GM21367 (cell line): ENCODE measurements around the gene MAPK12.

Experiments used
- ATAC-seq: cut with Tn5 transposase; IDR thresholded peaks from one replicate; pipeline ENCODE4 v1.9.1; 2021; ENCODE audit not compliant: unreplicated experiment

Gene MAPK12

DNA sequence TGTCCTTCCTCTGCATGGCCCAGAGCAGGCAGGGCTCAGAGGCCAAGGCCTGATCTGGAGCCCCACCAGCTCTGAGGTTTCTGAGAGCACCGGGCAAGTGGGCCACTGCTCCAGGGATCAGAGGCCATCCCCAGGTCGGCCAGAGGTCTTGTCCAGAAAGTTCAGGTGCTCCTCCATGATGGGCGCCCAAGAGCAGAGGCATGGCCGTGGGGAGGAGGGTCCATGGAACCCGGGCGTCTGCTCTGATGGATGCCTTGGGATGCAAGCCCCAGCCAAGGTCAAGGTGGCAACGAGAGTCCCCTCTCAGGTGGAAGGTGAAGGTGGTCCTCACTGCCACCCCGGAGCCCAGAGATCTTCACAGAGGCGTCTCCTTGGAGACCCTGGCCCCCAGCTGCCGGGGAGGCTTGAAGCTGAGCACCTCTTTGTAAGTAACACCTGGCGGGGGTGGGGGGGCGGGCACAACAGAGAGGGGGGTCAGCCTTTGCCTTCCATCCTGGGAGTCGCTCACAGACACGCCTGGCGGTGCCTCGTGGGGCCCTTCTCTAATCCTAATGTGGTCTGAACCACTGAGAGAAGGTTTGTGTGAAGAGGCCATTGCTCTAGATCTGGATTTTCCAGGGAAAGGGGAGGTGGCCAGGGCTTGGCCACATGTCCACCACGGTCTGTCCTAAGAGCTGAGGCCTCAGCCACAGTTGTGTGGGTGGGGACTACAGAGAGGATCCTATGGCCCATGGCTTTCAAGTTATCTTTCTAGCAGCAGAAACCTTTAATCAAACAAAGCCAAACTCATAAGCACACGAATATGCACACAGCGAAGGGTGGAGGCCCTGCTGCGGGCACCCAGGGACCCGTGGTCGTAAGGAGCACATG is 8.2 kb downstream of the MAPK12 start:
- no peak for ATAC-seq

DNA sequence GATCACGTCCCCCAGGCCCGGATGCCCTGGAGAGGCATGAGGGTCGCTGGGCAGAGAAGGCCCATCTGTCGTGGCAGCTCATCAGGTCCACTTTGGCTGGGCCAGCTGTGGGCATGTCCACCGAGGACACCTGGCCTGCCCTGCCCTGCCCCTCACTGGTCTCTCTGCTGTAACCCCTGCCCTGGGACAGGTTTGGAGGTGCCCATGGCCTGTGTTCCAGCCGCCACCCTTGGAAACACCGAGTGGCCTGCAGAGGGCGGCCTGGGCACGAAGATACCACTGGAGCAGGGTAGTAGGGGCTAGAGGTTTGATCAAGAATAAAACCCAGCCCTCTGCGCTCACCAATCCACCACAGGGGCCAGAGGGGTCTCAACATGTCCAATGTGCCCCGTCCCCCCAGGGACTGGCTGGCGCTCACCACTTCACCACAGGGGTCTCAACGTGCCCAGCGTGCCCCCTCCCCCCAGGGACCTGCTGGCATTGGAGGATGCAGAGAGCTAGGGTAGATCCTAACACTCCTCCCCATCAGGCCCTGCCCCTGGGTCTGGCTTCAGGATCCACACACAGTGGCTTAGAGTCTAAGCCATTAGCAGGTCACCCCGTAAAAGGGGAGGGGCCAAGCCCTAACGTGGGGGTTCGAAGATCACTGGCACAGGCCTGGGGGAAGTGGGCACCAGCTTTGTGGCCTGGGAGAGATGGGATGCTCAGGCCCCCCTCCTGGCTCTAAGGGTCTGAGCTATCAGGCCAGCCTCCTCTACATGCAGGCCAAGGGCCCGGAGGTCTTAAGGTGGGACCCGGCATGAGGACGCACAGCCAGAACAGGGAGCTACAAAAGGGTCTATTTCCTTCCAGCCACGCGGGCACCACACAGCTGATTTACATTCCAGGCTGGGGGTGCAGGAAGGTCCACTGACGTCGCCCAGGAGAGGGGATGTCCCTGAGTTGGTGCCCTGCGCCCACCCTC is 9.1 kb downstream of the MAPK12 start:
- no peak for ATAC-seq

DNA sequence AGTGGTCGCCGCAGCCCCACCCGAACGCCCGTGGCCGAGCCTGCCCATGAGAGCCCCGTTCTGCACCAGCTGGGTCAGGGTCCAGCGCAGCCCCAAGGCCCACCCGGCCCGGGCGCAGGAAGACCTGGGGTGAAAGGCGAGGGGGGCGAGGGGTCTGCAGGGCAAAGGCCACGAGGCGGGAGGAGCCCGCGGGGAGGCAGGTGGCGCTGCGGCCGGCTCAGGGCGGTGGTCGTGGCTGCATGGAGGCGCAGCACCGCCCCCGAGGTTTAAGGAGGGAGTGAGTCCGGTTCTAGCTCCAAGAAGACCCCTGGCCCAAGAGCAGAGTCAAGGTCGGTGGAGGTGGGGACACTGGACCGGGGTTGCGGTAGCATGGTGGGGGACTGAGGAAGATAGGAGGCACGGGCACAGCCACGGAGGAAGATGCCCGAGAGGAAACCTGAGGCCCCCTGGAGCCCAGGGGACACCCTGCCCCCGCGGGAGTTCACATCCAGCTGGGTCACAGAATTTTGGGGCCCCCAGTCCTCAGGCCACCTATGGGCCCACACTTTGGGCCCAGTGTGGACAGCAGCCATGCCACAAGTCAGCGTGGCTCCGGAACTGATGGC is 9.9 kb downstream of the MAPK12 start:
- ATAC-seq: no peak

DNA sequence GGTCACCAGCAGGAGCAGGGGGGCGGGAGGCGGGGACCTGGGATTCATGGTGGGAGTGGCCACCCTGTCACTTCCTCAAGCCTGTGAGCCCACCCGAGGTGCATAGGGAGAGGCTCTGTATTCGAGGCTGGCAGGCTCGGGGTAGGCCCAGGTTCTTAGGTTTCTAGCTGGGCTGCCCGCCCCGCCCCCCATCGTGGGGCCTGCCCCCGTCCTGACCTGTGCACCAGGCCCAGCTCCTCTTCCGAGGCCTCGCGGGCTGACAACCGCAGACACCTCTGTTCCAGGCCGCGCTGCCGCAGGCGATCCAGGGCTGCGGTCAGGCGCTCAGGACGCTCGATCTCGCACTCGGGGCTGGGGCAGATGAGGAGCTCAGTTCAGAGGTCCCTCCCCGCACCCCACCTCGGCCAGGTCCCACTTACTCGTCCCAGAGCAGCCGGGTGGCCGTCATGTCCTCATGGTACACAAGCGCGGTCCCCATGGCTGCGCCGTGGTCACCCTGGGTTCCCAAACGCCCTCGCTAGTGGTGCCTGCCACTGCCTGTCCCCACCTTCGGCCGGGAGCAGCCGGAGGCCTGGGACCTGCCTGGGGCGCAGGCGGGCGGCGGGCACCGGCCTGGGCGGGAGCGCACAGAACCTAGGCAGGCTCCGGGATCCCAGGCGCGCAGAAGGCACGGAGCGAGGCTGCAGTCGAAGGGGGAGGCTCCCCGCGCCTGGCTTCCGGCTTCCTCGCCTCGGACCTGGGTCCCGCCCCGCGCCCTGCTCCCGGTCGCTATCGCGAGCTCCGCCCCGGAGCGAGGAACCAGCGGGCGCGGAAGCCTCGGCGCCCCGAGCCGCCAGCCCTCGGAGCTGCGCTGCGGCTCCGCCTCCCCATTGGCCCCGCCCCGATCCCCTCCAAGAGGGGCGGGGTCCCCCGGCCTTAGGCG is 10.7 kb downstream of the MAPK12 start, which contains the start of gene HDAC10:
HDAC10 (minus strand) TSS at position 711 of the 922 bp plus-strand sequence; CDS start at position 478, 233 bp downstream.
- no peak for ATAC-seq

DNA sequence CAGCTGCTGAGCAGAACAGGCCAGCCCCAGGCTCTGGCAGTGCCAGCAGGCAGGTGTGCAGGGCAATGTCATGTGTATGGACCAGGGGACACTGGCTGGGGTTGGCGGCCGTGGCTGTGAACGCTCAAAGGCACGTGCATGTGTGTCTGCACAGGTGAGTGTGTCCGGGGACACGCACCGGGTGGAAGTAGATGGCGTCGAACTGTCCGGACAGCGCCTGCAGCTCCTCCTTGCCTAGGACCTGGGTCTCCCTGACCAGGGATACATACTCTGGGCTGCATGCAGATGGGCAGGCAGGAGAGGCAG is 11.3 kb downstream of the MAPK12 start:
- no peak for ATAC-seq

DNA sequence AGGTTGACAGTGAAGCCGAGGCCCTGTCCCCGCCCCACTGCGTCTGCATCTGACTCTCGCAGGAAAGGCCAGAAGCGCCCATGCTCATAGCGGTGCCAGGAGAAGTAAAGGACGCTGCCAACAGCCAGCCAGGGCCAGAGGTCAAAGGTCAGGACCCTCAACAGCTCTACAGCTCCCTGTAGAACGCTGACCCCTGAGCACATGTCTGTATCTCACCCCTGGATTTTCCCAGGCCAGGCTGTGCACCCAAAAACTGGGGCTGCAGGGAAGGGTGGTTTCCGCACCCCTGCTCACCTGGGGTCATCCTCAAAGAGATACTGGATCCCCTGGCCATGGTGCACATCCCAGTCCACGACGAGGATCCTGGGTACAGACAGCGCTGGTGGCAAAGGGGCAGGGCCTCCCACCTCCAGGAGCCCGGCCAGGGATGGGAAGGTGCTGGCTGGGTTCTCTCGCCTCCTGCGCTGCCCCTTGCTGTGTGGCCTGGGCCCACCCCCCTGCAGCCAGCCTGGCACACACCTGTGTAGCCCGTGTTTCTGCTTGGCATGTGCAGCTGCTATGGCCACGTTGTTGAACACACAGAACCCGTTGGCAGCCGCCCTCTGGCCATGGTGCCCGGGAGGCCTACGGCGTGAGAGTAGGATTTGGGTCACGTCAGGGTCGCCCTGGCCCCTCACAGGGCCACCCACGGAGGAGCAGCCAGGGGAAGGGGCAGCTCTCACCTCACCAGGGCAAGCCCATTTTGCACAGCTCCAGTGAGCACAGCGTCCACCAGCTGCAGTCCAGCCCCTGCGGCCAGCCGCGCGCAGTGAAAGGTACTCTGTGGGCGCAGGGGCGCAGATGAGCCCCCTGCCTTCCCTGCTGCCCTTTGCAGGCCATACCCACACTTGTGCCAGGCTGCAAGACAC is 11.9 kb downstream of the MAPK12 start:
- no peak for ATAC-seq

DNA sequence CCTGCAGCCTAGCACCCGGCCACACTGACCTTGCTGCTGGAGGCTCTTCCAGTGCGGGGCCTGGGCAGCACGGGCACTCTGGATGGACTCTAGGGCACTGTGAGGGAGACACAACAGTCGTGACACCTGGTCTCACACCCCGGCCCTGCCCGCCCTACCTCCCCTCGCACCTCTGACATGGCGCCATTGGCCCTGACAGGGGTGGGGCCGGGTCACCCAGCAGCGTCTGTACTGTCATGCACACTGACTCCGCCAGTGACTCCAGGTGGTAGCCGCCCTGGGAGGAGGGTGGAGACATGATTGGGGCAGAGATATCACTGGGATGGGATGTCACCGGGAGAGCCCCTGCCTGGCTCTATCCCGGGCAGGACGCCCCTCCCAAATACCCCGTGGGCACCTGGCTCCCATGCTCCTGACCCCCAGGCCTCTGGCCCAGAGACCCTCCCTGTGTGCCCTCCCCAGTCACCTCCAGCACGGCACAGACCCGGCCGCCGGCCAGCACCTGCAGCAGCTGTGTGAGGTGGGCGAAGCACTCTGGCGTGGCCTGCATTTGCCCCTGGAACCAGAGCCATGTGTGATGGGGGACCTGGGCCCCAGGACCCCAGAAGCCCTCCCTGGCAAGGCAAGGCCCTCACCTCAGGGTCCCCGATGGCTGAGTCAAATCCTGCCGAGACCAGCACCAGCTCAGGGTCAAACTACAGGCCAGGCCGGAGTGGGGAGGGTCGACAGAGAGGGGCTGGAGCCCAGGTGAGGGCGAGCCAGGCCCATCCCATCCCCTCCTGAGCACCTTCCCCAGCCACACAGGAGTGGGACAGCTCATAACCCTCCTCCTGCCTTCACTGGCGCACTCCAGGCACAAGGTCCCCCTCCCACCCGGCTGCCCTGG is 13.0 kb downstream of the MAPK12 start:
- ATAC-seq: no peak

DNA sequence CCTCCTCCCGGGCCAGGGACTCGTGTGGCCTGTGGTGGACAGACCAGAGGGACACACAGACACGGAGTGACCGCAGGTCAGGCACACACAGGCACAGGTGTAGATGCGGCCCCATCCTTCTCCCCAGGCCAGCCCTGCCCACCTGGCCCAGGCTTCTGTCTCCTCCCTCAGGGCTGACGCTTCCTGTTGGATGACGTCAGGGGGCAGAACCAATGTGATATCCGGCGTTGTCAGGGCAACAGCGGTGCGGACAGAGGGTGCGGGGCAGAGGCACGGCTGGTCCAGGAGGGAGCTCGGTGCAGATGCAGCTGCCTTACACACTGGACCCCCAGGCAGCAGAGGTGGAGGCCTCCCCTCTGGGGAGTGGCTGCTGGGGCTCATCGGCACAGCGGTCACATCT is 13.7 kb downstream of the MAPK12 start:
- ATAC-seq: no peak

DNA sequence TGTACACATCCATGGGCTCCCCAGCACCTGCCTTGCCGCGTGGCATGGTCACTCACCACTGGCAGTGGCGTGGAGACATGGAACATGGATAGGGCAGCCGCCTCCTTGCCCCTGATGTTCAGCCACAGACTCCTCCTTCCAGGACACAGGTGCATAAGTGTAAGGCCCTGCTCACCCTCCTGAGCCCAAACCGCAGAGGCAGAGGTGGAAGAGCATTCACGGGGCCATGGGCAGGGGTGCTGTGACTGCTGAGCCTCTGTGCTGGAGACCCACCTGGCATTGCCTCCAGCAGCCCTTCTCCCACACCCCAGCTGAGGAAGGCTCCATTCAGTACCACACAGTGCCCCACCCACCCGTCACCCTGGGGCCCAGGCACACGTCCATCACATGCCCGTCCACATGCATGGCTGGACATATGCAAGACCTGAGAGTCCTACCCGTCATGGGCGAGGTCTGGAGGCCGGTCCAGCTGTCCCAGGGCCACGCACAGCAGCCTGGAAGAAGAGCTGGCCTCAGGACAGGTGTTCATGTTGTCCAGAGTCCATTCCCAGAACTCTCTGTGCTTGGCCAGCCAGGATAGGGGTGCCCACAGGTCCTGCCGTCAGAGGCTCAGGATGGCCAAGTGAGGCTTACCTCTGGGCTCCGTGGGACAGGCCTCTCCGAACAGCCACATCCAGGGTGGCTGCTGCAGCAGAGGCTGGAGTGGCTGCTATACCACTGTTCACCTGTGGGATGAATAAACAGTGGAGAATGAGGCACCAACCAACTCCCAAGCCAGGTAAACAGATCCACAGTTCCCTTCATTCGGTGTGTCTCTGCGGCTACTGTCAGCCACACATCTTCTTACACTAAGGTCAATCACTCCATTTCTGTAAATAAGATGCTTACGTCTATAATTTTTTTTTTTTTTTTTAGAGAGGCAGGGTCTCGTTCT is 15.0 kb downstream of the MAPK12 start:
- ATAC-seq: no peak

DNA sequence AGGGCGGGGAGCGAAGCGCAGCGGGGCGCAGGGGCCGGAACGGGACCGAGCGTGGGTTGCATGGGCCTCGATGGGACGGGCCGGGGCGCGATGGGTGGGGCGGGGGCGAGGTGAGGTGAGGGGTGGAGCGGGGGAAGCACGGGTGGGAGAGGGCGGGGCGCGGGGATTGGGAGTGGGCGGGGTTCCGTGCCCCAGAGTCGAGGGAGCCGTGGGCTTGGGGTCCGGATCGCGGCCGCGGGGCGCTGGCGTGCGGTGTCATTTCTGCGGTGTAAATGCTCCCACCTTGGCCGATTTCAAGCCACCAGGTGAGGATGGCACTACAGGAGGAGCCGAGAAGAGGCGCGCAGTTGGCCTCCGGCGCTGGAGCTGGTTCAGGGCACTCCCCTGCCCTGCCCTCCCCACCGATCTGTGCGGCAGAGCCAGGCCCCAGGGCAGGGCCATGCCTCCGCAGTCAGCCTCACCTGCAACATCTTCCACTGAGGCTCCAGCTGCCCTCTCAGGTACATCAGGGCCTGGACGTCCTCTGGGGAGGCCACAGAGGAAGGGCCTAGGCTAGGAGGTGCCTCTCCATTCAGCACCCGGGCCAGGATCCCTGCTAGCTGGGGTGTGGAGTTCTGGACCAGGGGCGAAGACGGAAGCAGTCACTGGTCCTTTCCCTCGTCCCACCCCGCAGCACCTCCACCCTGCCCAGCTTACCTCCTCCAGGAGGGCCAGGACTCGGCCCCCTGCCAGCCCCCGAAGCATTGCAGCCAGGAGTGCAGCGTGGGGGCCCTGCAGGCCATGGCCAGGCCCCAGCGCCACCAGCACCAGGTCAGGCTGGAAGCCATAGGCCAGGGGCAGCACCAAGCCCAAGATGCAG is 16.0 kb downstream of the MAPK12 start:
- ATAC-seq: no peak

DNA sequence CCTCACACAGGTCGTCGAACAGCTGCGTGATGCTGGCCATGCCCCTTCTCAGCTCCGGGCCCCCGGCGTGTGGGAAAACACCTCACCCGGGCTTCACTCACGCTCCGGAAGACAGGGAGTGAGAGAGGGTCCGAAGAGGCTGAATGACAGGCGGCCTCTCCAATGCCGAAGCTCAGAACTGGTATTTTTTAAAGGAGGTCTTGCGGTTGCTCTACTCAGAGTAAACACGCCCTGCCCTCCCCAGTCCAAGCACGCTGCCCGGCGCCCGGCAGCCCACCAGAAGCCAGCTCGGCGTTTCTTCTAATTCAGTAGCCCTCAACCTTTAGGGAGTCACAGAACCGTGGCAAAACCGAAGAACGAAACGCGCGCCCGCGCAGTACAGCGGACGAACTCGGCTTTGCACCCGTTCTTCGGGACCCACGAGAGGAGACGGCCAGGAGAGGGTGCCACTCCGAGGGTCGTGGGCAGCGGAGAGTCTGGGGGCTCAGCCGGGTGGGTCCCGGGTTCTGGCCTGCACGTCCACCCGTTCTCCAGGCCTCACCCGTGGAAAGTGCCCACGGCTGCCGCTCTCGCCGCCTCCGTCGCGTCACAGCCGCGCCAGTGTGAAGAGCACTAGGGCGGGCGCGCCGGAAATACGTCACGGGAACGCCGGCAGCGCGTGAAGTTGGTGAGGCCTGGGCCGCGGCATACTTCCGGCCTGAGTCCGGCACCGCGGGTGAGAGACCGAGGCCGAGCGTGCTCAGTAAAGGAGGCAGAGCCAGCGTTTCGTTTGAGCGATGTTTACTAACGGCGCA is 16.9 kb downstream of the MAPK12 start, which contains the start of gene TUBGCP6:
TUBGCP6 (minus strand) TSS at position 604 of the 794 bp plus-strand sequence; CDS start at position 40, 564 bp downstream.
- ATAC-seq: no peak

DNA sequence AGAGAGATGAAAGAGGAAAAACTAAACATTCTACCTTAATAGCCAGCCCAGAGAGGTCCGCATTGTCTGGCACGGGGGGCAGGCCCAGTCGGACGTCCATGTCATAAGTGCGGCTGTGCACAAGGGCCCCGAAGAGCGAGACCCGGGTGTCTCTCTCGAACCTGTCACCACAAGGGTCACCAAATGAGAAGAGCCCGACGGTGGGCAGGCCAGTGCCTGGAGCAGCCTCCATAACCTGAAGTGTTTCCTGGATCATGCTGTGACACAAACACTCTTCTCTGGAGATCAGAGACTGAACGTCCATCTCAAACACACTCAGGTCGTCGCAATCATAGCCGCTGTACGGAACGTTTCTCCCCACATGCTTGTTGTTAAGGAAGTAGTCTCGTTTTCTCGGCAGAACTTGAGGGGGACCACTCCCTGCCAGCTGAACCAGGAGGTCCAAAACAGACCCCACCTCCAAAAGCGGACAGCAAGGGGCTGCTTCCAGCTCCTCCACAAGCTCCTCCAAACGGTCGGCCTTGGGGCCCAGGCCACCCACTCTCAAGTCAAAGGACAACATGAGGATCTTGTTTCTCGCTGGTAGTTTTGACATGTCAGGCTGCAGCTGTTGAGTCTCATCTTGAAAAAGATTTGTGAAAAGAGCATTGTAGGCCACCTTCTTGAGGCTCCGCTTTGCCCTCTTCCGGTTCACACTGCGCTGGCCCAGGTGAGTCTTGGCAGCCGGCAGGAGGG is 17.6 kb downstream of the MAPK12 start:
- no peak for ATAC-seq

DNA sequence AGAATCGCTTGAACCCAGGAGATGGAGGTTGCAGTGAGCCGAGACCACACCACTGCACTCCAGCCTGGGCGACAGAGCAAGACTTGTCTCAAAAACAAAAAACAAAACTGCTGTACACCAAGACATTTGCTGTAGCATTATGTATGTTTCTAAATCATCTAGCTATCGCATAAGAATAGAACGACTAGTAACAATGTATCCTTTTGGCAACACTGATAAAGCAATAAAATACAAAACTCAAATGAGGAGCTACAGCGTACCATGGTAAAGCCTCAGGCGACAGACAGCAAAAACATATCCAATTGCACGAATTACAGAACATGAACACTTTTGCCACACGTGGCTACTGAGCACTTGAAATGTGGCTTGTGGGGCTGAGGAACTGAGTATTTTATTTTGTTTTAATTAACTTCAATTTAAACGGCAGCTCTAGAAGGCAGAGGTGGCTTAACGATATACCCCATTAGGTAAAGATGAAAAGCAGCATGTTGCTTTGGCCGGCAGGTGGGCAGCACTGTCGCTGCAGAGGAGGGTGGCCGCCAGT is 19.0 kb downstream of the MAPK12 start:
- no peak for ATAC-seq

DNA sequence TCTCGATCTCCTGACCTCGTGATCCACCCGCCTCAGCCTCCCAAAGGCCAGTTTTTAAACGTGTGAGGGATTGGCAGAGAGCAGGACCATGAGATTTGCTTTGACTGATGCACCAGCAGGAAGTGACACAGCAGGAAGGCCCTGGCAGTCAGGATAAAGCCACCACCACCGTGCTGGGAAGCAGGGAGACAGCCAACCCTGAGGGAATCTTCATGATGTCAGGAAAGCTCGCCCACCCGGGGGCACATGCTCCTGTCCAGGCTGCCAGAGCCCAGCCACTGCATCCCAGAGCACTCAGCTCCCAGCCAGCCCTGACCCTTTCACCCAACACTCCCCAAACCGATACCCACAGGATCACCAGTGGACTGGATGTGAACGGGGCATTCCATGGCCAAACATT is 22.7 kb downstream of the MAPK12 start:
- ATAC-seq: no peak
